ENCODE results near the gene NRP2.
A peak's percentile ranks its signal among the peaks of the same experiment; 100 is the strongest.

Gene NRP2

GRCh38 chr2:205682239-205682970 lies at the start of gene NRP2:
NRP2 (plus strand) TSS chr2:205682501; CDS start chr2:205683291, 790 bp downstream.
- peak in 1 of 2 donors; percentile 44 for DNase-seq (ENCODE audit: low read depth in 2 of 2)

- DNase-seq (ENCODE audit: low read depth in 2 of 2), result no peak
Observed at GRCh38 chr2:205633994-205634393, 48.3 kb upstream of the NRP2 start.

GRCh38 chr2:205636549-205637319 lies 45.6 kb upstream of the NRP2 start:
- DNase-seq (ENCODE audit: low read depth in 2 of 2), result no peak

GRCh38 chr2:205637320-205637602 lies 45.0 kb upstream of the NRP2 start:
- DNase-seq (ENCODE audit: low read depth in 2 of 2), result no peak

GRCh38 chr2:205637779-205638503 lies 44.4 kb upstream of the NRP2 start:
- DNase-seq (ENCODE audit: low read depth in 2 of 2), result no peak

GRCh38 chr2:205640716-205641115 lies 41.6 kb upstream of the NRP2 start:
- DNase-seq (ENCODE audit: low read depth in 2 of 2), result no peak

- no peak for DNase-seq (ENCODE audit: low read depth in 2 of 2)
Observed at GRCh38 chr2:205642599-205643356, 39.5 kb upstream of the NRP2 start.

- DNase-seq (ENCODE audit: low read depth in 2 of 2), result no peak
Observed at GRCh38 chr2:205643391-205643885, 38.9 kb upstream of the NRP2 start.

- no peak for DNase-seq (ENCODE audit: low read depth in 2 of 2)
Observed at GRCh38 chr2:205644018-205644417, 38.3 kb upstream of the NRP2 start.

- no peak for DNase-seq (ENCODE audit: low read depth in 2 of 2)
Observed at GRCh38 chr2:205646680-205647079, 35.6 kb upstream of the NRP2 start.

GRCh38 chr2:205650450-205650849 lies 31.9 kb upstream of the NRP2 start:
- DNase-seq (ENCODE audit: low read depth in 2 of 2), result no peak

- no peak for DNase-seq (ENCODE audit: low read depth in 2 of 2)
Observed at GRCh38 chr2:205650931-205651330, 31.4 kb upstream of the NRP2 start.

- no peak for DNase-seq (ENCODE audit: low read depth in 2 of 2)
Observed at GRCh38 chr2:205651719-205652118, 30.6 kb upstream of the NRP2 start.

- no peak for DNase-seq (ENCODE audit: low read depth in 2 of 2)
Observed at GRCh38 chr2:205654878-205655605, 27.3 kb upstream of the NRP2 start.

GRCh38 chr2:205655779-205656456 lies 26.4 kb upstream of the NRP2 start:
- no peak for DNase-seq (ENCODE audit: low read depth in 2 of 2)

GRCh38 chr2:205656461-205656860 lies 25.8 kb upstream of the NRP2 start:
- no peak for DNase-seq (ENCODE audit: low read depth in 2 of 2)

- DNase-seq (ENCODE audit: low read depth in 2 of 2), result no peak
Observed at GRCh38 chr2:205656941-205657340, 25.4 kb upstream of the NRP2 start.

GRCh38 chr2:205657579-205657978 lies 24.7 kb upstream of the NRP2 start:
- no peak for DNase-seq (ENCODE audit: low read depth in 2 of 2)

- no peak for DNase-seq (ENCODE audit: low read depth in 2 of 2)
Observed at GRCh38 chr2:205658068-205658467, 24.2 kb upstream of the NRP2 start.

- no peak for DNase-seq (ENCODE audit: low read depth in 2 of 2)
Observed at GRCh38 chr2:205658572-205658971, 23.7 kb upstream of the NRP2 start.

GRCh38 chr2:205659922-205660321 lies 22.4 kb upstream of the NRP2 start:
- DNase-seq (ENCODE audit: low read depth in 2 of 2), result no peak

Data from activated CD4-positive, alpha-beta T cell treated with anti-CD3 and anti-CD28 coated beads for 24 hours (primary cell).